HepG2 (cell line): ENCODE measurements around the gene RILP. TPM values are rescaled to one million over a fixed set of nuclear protein-coding genes. Genes with fewer than 3 reads are reported as not detected.

Source experiments
- ELF4 ChIP-seq: sonication (generic); formaldehyde crosslinking; IDR thresholded peaks from 2 replicates; pipeline ENCODE4 v1.5.0; 2020; ENCODE audit warnings: missing genetic modification reagents, mild to moderate bottlenecking, moderate library complexity, borderline replicate concordance
- GTF3A ChIP-seq: sonication (generic); formaldehyde crosslinking; conservative IDR thresholded peaks from 2 replicates; pipeline ENCODE4 v1.4.0; 2020; ENCODE audit warnings: mild to moderate bottlenecking, missing genetic modification reagents
- HMG20B ChIP-seq: conservative IDR thresholded peaks from 2 replicates; pipeline ENCODE4 v1.6.1; 2016; ENCODE audit warnings: missing genetic modification reagents, missing compliant biosample characterization
- HNF4G ChIP-seq, 2 experiments: sonication (generic) in 1 of 2; formaldehyde crosslinking in 1 of 2; IDR thresholded peaks; 2 replicates each; pipeline versions ENCODE4 v1.4.0 to v1.6.1; 2011 to 2020; ENCODE audit warnings: borderline replicate concordance in 2 of 2, low read depth in 2 of 2, mild to moderate bottlenecking in 2 of 2, low read length in 1 of 2, missing genetic modification reagents in 1 of 2, moderate library complexity in 1 of 2
- MEF2D ChIP-seq: sonication (generic); formaldehyde crosslinking; IDR thresholded peaks from 2 replicates; pipeline ENCODE4 v1.5.1; 2020; ENCODE audit warnings: mild to moderate bottlenecking, missing genetic modification reagents
- MEIS1 ChIP-seq: sonication (generic); formaldehyde crosslinking; IDR thresholded peaks from 2 replicates; pipeline ENCODE4 v1.9.0; 2021; ENCODE audit warnings: mild to moderate bottlenecking, missing genetic modification reagents, moderate library complexity, borderline replicate concordance
- MIER2 ChIP-seq: IDR thresholded peaks from 2 replicates; pipeline ENCODE4 v1.6.1; 2016; ENCODE audit warnings: missing biosample characterization, missing genetic modification reagents
- MXI1 ChIP-seq: IDR thresholded peaks from 3 replicates; pipeline ENCODE4 v1.6.1; 2012; ENCODE audit warnings: low read depth, low read length, inconsistent platforms, borderline replicate concordance
- RARG ChIP-seq: sonication (generic); formaldehyde crosslinking; IDR thresholded peaks from 2 replicates; pipeline ENCODE4 v1.4.0; 2020; ENCODE audit warnings: low read depth, mild to moderate bottlenecking, missing genetic modification reagents
- RERE ChIP-seq: IDR thresholded peaks from 2 replicates; pipeline ENCODE4 v1.6.1; 2016; ENCODE audit warnings: low read depth, missing genetic modification reagents, missing compliant biosample characterization
- SAFB2 ChIP-seq: sonication (generic); formaldehyde crosslinking; IDR thresholded peaks from 2 replicates; pipeline ENCODE4 v1.5.1; 2020; ENCODE audit warnings: missing genetic modification reagents, low read depth, mild to moderate bottlenecking, borderline replicate concordance
- SSRP1 ChIP-seq: IDR thresholded peaks from 2 replicates; pipeline ENCODE4 v1.6.1; 2016; ENCODE audit warnings: control low read depth
- TMF1 ChIP-seq: sonication (generic); formaldehyde crosslinking; IDR thresholded peaks from 2 replicates; pipeline ENCODE4 v1.8.1; 2022; ENCODE audit warnings: low read depth, missing genetic modification reagents
- TOPORS ChIP-seq: sonication (generic); formaldehyde crosslinking; IDR thresholded peaks from 2 replicates; pipeline ENCODE4 v1.8.0; 2023; ENCODE audit warnings: mild to moderate bottlenecking, missing genetic modification reagents
- ZNF335 ChIP-seq: sonication (generic); formaldehyde crosslinking; IDR thresholded peaks from 2 replicates; pipeline ENCODE4 v1.4.0; 2020; ENCODE audit warnings: missing genetic modification reagents
- ZNF576 ChIP-seq: sonication (generic); formaldehyde crosslinking; IDR thresholded peaks from 2 replicates; pipeline ENCODE4 v1.4.0; 2020; ENCODE audit warnings: mild to moderate bottlenecking, missing genetic modification reagents
- polyA plus RNA-seq, 8 experiments: library from polyadenylated mRNA; depleted of rRNA in 3 of 8; stranded (reverse) in 7 of 8; unstranded in 1 of 8; fragments of >200 nt; fragmentation: Illumina TruSeq in 4 of 8; extraction: Trizol in 4 of 8; gene quantifications; 2 replicates each; pipeline versions ENCODE4 v1.2.1 to v1.2.3, GENCODE V29; 2011 to 2016; ENCODE audit warnings: low read depth in 4 of 8, missing spikeins in 1 of 8, mixed read lengths in 1 of 8; ENCODE audit not compliant: insufficient read depth in 1 of 8
- total RNA-seq, 5 experiments: library from RNA; depleted of rRNA; stranded (reverse); fragments of >200 nt; fragmentation: Illumina TruSeq; extraction: Trizol; gene quantifications; 2 replicates each; pipeline ENCODE4 v1.2.3, GENCODE V29; 2016; ENCODE audit warnings: low read depth in 1 of 5
- TF ChIP-seq, protein P1 (sequence below): sonication (generic); formaldehyde crosslinking; IDR thresholded peaks from 2 replicates; pipeline ENCODE4 v1.5.1; 2020; ENCODE audit warnings: mild to moderate bottlenecking, missing genetic modification reagents
- TF ChIP-seq, protein P2 (sequence below): sonication (generic); formaldehyde crosslinking; IDR thresholded peaks from 2 replicates; pipeline ENCODE4 v1.8.1; 2023; ENCODE audit warnings: mild to moderate bottlenecking, missing genetic modification reagents, borderline replicate concordance
- TF ChIP-seq, protein P3 (sequence below): sonication (generic); formaldehyde crosslinking; IDR thresholded peaks from 2 replicates; pipeline ENCODE4 v1.4.0; 2020; ENCODE audit warnings: missing genetic modification reagents

RILP gene
- total and polyA plus RNA-seq, 2 of the 13 experiments (the other 11 are each of a cell fraction or from before 2014, with no cell fraction given): 6.6 to 8.1 TPM

DNA sequence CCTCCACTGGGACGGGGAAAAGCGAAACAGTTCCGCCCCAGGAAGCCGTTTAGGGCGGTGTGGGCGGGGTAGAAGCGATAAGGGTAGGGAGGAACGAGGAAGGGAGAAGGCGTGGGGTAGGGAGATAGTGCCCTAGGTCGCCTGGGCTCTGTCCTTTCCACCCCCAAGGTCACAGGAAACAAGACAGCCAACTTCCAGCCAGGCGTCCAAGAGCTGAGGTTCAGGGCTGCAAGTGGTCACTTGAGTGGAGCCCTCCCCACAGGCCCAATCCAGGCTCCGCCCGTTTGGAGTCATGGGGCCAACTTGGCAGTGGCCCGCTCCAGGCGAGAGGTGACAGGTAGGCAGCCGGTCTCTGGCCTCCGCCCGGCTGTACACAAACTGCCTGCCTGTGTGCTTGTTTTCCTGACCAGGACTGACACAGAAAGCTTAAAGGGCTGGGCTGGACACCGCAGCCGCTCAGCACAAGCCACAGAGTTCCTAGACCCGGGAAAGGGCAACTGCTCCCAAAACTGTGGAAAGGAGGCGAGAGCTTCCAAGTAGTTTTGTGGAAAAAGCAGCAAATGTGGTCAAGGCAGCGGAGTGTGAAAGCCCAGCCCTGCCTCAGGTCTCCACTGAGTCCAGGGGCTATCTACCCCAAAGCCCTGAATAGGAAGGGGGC is at the start of gene RILP (continued):
- TF ChIP-seq MXI1: peak; percentile 83; the same call in 1 of the 3 replicates
- TF ChIP-seq GTF3A (CRISPR knock-in tag): no peak
- TF ChIP-seq ZNF335: no peak
- TF ChIP-seq, protein P1, sequence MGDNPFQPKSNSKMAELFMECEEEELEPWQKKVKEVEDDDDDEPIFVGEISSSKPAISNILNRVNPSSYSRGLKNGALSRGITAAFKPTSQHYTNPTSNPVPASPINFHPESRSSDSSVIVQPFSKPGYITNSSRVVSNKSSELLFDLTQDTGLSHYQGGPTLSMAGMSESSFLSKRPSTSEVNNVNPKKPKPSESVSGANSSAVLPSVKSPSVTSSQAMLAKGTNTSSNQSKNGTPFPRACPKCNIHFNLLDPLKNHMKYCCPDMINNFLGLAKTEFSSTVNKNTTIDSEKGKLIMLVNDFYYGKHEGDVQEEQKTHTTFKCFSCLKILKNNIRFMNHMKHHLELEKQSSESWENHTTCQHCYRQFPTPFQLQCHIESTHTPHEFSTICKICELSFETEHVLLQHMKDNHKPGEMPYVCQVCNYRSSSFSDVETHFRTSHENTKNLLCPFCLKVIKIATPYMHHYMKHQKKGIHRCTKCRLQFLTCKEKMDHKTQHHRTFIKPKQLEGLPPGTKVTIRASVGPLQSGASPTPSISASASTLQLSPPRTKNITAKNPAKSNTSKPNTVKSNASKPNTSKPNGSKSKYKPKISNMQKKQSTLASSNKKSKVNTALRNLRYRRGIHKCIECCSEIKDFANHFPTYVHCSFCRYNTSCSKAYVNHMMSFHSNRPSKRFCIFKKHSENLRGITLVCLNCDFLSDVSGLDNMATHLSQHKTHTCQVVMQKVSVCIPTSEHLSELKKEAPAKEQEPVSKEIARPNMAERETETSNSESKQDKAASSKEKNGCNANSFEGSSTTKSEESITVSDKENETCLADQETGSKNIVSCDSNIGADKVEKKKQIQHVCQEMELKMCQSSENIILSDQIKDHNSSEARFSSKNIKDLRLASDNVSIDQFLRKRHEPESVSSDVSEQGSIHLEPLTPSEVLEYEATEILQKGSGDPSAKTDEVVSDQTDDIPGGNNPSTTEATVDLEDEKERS: no peak
- TF ChIP-seq, protein P2, sequence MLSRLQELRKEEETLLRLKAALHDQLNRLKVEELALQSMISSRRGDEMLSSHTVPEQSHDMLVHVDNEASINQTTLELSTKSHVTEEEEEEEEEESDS (CRISPR knock-in tag): no peak
- TF ChIP-seq ZNF576 (CRISPR knock-in tag): no peak
- TF ChIP-seq RERE (CRISPR knock-in tag): no peak
- TF ChIP-seq SSRP1 (CRISPR knock-in tag): no peak
- no peak for TF ChIP-seq HNF4G (IDR thresholded peaks at IDR 0.05; ENCODE audit: borderline replicate concordance, low read depth, low read length)
- TF ChIP-seq HNF4G (CRISPR knock-in tag; IDR thresholded peaks at IDR 0.05; ENCODE audit: borderline replicate concordance, low read depth): no peak; the same call in 1 of the 2 replicates
- TF ChIP-seq ELF4: no peak
- TF ChIP-seq TMF1 (CRISPR knock-in tag): no peak
- TF ChIP-seq RARG (CRISPR knock-in tag): 0 out of 2 replicates have a peak, but pooled peaks have one; percentile 52
- 0 out of 2 replicates have a peak, but pooled peaks have one; percentile 9 for TF ChIP-seq MIER2 (CRISPR knock-in tag)
- TF ChIP-seq HMG20B: no peak
- TF ChIP-seq, protein P3, sequence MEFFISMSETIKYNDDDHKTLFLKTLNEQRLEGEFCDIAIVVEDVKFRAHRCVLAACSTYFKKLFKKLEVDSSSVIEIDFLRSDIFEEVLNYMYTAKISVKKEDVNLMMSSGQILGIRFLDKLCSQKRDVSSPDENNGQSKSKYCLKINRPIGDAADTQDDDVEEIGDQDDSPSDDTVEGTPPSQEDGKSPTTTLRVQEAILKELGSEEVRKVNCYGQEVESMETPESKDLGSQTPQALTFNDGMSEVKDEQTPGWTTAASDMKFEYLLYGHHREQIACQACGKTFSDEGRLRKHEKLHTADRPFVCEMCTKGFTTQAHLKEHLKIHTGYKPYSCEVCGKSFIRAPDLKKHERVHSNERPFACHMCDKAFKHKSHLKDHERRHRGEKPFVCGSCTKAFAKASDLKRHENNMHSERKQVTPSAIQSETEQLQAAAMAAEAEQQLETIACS (CRISPR knock-in tag): no peak
- TF ChIP-seq MEF2D (CRISPR knock-in tag): 0 out of 2 replicates have a peak, but pooled peaks have one; percentile 40
- no peak for TF ChIP-seq SAFB2 (CRISPR knock-in tag)
- no peak for TF ChIP-seq TOPORS (CRISPR knock-in tag)
- peak; percentile 67; the same call in 1 of the 2 replicates for TF ChIP-seq MEIS1 (CRISPR knock-in tag)
